T-helper 1 cell treated with Interleukin-12 subunit alpha and Interleukin-12 subunit beta and Interleukin-4 antibody, amounts not matched to agents 30 μg/mL and 1 μg/mL, for 36 hours (primary cell): ENCODE data around the gene SLC24A1.
"Not testable (repeated sequence)": the region's sequence is repeated elsewhere in the genome, so short reads cannot be mapped to it uniquely, and the experiment has no call there.

Experiments used
- H3K27ac Mint-ChIP-seq: one replicate; pipeline ENCODE4 v1.8.0; 2021; ENCODE audit warnings: mild to moderate bottlenecking, mixed read lengths
- H3K27me3 Mint-ChIP-seq: one replicate; pipeline ENCODE4 v1.8.0; 2021; ENCODE audit warnings: low read depth, mixed read lengths
- H3K36me3 Mint-ChIP-seq: one replicate; pipeline ENCODE4 v1.8.0; 2021; ENCODE audit warnings: low read depth, mixed read lengths
- H3K4me1 Mint-ChIP-seq: one replicate; pipeline ENCODE4 v1.8.0; 2021; ENCODE audit warnings: low read depth, mixed read lengths
- H3K4me3 Mint-ChIP-seq: one replicate; pipeline ENCODE4 v1.8.0; 2021; ENCODE audit warnings: mild to moderate bottlenecking, moderate library complexity, mixed read lengths
- H3K9me3 Mint-ChIP-seq: one replicate; pipeline ENCODE4 v1.8.0; 2021; ENCODE audit warnings: mixed read lengths

SLC24A1 gene

DNA sequence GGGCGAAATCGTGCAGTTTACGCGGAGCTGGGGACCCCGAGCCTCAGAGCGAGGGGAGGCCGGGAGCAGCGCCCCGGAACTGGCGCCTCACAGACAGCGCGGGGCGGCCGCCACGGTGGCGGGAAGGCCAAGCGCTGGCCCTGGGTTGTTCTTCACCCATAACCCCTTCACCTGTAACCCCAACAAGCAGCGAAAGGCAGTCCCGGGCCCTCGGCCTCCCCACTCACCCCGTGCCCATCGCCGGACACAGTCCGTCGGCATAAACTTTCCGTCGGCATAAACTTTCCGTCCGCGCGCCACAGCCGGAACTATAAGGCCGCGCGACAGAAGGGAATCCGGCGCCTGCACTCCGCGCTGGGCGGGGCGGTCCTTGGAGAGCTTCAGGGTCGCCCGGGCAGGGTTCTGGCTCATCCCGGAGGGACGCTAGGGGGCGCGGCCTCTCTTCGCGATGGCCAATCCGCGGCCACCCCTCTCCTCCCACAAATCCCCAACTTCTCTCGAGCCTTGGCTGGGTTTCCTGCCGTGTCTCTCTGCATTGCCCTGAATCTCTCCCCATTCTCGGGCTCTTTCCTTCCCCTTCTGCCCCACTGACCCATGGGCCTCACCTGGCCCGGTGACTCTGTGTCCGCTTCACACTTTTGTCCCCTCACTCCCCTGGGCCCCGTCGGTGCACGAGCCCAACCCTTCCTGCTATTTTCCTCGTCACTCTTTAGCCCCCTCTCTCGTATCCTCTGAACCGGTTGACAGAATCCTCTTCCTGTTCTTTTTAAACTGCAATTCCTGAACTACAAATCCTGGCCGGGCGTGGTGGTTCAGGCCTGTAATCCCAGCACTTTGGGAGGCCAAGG, 10.6 kb upstream of the SLC24A1 start, which contains the start of gene INTS14:
Gene INTS14 (minus strand): TSS at position 261 of the 848 bp plus-strand sequence. CDS start 3,751 bp downstream, outside the sequence.
- peak within 1 kb of the TSS; percentile 89 for H3K27ac Mint-ChIP-seq
- H3K9me3 Mint-ChIP-seq, result no peaks in the 10 kb centered on the region
- peak within 1 kb of the TSS; percentile 93 for H3K4me3 Mint-ChIP-seq
- no peaks in the 10 kb centered on the region for H3K36me3 Mint-ChIP-seq
- peaks cover 17% of the 10 kb centered on the region for H3K4me1 Mint-ChIP-seq
- H3K27me3 Mint-ChIP-seq, result no peaks in the 10 kb centered on the region

DNA sequence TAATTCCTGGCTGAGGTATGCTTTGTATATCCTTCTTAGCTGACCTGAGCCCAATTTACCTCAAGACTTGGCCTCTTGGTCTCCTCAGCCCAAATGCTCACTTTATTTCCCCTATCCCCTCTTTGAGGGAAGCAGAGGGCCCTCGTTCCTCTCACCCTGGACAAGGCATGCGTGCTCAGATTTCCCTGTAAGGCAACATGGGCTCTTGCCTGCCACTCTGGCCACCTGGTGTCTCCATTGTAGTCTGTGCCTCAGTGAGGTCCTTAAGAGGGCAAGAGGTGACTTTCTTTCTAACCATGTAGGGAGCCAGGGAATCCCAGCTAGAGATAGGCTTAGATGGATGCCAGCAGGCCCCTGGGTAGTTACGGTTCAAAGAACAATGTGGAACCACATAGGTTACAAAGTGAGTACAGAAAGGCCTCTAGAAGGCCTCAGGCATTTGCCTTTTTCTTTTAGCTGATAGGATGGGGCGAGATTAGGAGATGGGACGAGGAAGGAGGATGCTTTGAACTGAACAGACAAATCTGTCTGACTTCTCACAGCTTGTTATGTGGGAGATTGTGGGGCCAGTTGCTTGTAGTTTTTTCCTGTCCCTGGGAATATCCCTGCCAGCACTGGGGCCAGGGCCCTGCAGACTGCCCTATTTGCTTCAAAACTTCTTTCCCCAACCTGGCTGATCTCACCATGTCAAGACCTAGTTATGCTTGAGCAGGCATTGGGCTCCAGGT, 9.7 kb upstream of the SLC24A1 start:
- Mint-ChIP-seq H3K36me3 (no peaks in the 10 kb centered on the region), H3K9me3 (no peaks in the 10 kb centered on the region), H3K27me3 (no peaks in the 10 kb centered on the region), H3K4me3 (peak overlapping the region; percentile 93), H3K27ac (peak overlapping the region; percentile 89), H3K4me1 (peaks cover 17% of the 10 kb centered on the region)

DNA sequence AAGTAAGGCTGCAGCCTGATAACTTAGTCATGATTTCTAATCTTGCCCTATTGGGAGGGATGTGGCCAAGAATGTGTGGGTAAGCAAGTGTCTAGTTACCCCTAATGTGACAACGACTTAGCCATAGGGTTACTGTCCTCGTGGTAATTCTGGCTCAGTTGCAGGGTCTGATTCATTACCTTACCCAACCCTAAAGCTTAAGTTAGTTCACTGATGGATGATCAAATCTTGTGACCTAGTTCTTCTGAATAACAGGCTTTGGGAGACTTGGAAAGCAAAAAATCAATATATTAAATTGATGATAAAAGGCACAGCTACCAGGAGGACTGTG, 9.2 kb upstream of the SLC24A1 start:
- Mint-ChIP-seq H3K27ac (no peak overlapping the region), H3K36me3 (no peaks in the 10 kb centered on the region), H3K27me3 (no peaks in the 10 kb centered on the region), H3K9me3 (no peaks in the 10 kb centered on the region), H3K4me1 (peaks cover 17% of the 10 kb centered on the region), H3K4me3 (peak overlapping the region; percentile 93)

DNA sequence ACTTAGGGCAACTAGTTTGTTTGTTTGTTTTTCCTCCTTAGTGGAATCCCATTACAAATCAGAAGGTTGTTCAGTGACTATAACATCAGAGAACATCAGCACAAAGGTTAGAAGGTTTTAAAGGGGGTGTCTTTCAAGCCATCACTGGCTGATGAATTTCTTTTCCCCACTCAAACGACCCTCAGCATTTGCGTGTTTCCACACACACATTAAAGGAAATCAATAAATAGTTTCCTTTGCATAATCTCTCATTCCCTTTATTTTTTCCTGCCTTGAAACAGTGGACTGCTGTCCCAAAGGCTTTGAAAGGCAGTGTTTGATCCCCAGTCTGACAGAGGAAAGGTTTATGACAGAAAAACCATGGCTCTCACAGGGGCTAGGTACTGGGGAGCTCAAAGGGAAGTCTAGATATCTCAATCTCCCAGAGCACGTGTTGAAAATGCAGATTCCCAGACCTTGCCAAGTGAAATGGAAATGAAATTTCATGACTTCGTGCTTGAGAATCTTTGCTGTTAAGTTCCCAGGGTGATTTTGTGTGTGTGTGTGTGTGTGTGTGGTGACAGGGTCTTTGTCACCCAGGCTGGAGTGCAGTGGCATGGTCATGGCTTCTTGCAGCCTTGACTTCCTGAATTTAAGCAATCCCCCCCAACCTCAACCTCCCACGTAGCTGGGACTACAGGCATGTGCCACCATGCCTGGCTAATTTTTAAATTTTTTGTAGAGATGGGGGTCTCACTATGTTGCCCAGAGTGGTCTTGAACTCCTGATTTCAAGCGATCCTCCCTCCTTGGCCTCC, 8.6 kb upstream of the SLC24A1 start:
- no peak overlapping the region for H3K27ac Mint-ChIP-seq
- H3K27me3 Mint-ChIP-seq, result no peaks in the 10 kb centered on the region
- no peaks in the 10 kb centered on the region for H3K9me3 Mint-ChIP-seq
- H3K4me1 Mint-ChIP-seq, result peaks cover 17% of the 10 kb centered on the region
- no peak overlapping the region for H3K4me3 Mint-ChIP-seq
- H3K36me3 Mint-ChIP-seq, result no peaks in the 10 kb centered on the region

DNA sequence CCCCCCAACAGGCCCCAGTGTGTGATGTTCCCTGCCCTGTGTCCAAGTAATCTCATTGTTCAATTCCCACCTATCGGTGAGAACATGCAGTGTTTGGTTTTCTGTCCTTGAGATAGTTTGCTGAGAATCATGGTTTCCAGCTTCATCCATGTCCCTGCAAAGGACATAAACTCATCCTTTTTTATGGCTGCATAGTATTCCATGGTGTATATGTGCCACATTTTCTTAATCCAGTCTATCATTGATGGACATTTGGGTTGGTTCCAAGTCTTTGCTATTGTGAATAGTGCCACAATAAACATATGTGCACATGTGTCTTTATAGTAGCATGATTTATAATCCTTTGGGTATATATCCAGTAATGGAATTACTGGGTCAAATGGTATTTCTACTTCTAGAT, 5.9 kb upstream of the SLC24A1 start:
- not testable (repeated sequence) for H3K36me3 Mint-ChIP-seq, H3K27ac Mint-ChIP-seq, H3K4me1 Mint-ChIP-seq, H3K4me3 Mint-ChIP-seq, H3K27me3 Mint-ChIP-seq, H3K9me3 Mint-ChIP-seq

DNA sequence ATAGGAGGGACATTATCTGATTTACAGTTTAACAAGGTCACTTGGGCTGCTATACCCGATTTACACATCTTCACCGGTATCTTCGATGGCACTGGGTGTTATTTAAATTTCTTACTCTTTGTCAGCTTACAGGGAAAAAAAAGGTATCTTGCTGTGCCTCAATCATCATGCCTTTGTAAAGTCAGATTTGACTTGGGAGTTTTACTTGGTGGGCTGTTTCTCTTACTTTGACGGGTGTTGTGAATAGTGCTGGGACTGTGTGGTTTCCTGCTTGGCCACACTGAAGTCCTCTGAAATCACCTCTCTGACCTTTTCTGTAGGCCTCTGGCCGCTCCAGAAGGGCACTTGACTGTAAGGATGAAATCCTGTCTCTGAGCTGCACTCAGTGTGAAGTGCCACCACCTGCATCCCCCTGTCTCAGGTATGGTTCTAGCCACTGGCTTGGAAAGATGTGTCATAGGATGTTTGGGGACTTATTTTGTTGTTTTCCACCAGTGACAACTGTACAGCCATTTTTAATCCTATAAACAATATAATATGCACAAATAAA, 3.1 kb upstream of the SLC24A1 start:
- Mint-ChIP-seq H3K27me3 (no peaks in the 10 kb centered on the region), H3K4me1 (peaks cover 1% of the 10 kb centered on the region), H3K4me3 (no peak overlapping the region)

DNA sequence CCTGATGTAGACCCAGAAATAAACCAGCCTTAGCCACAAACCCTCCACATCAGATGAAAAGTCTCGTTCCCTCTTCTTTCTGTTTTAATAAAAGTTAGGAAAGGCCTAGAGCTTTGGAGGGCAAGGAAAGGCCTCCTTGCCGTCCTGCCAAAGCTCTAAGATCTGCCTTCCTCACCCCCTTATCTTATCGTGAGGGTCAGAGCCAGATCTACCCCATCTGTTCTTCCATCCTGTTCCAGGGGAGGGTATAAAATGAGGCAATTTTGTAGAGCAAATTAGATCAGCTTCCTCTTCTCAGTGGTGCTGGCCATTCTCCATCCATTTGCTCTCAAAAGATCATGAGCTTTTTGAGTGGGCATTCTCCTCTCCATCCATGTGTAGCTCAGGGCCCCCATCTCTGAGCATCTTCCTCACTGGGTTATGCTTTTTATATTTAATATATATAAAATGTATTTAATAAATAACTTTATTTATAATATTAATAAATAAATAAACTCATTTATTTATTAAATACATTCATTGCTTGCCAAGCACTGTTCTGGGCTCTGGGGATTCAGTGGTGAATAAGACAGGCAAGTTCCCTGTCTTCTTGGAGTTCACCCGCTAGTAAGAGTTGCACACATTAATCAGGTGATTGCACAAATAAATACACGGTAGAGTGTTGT, 2.0 kb upstream of the SLC24A1 start:
- Mint-ChIP-seq H3K27ac (no peak overlapping the region), H3K4me1 (no peaks in the 10 kb centered on the region), H3K27me3 (no peaks in the 10 kb centered on the region), H3K36me3 (peaks cover 3% of the 10 kb centered on the region), H3K4me3 (no peak overlapping the region), H3K9me3 (no peaks in the 10 kb centered on the region)

More for the DNA sequence above, 3.1 kb upstream of the SLC24A1 start:
- no peaks in the 10 kb centered on the region for H3K9me3 Mint-ChIP-seq
- H3K27ac Mint-ChIP-seq, result no peak overlapping the region
- H3K36me3 Mint-ChIP-seq, result no peaks in the 10 kb centered on the region

DNA sequence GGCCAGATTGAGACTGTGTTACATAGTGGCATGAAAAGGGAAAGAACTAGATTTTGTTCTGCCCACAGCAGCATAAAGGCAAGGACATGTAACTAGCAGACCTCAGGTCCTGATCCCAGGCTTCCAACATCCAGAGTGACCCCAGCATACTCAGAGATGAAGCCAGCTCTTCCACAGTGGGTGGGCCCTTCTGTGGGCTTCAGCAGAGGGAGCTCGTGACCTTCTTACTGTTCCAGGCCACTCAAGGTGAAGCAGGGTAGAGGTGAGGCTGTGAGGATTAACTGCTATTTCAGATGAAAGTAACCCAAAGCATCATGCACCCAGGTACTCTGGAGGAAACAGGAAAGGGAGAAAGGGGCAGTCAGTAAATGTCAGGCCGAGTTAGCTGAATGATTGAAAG, 905 bp upstream of the SLC24A1 start:
- Mint-ChIP-seq H3K4me3 (no peak overlapping the region), H3K9me3 (no peaks in the 10 kb centered on the region), H3K4me1 (no peaks in the 10 kb centered on the region), H3K27ac (no peak overlapping the region), H3K27me3 (no peaks in the 10 kb centered on the region), H3K36me3 (peaks cover 3% of the 10 kb centered on the region)

DNA sequence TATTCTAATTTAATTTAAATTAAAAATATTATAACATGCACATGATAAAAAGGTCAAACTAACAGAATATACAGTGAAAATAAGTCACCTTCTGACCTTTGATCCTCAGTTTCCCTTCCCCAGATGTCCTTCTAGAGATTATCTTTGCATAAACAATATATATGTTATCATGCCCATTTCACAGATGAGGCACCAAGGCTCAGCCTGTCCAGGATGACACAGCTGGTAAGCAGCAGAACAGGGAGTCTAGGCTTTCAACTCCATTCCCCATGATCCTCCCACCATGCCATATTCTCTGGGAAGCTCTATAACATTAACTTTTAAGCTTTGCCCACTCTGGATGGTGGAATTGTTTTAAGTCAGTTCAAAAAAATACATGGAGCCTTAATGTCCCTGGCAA, 1.4 kb downstream of the SLC24A1 start:
- no peaks in the 10 kb centered on the region for H3K4me1 Mint-ChIP-seq
- H3K9me3 Mint-ChIP-seq, result no peaks in the 10 kb centered on the region
- H3K27ac Mint-ChIP-seq, result no peak overlapping the region
- peaks cover 3% of the 10 kb centered on the region for H3K36me3 Mint-ChIP-seq
- H3K27me3 Mint-ChIP-seq, result no peaks in the 10 kb centered on the region
- H3K4me3 Mint-ChIP-seq, result no peak overlapping the region

DNA sequence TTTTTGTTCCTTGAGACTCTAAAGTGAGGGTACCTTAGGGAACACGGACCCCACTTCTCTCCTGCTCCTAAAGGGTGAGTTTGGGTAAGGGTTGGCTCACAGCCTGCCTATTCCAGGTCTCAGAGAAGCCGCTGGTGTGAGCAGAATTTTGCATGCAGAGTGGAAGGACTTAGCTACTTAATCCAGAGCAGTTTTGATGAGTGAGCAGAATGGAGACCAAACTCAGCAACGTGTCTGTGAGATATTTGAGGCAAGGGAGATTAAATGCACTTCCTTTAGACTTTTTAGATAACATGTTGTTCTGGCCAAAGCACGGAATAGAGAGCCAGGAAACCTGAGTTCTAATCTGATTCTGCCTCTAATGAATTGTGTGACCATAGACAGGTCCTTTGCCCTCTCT, 5.1 kb downstream of the SLC24A1 start:
- Mint-ChIP-seq H3K27me3 (no peaks in the 10 kb centered on the region), H3K4me3 (no peak overlapping the region), H3K36me3 (peaks cover 3% of the 10 kb centered on the region), H3K27ac (no peak overlapping the region), H3K9me3 (no peaks in the 10 kb centered on the region), H3K4me1 (peaks cover 10% of the 10 kb centered on the region)

DNA sequence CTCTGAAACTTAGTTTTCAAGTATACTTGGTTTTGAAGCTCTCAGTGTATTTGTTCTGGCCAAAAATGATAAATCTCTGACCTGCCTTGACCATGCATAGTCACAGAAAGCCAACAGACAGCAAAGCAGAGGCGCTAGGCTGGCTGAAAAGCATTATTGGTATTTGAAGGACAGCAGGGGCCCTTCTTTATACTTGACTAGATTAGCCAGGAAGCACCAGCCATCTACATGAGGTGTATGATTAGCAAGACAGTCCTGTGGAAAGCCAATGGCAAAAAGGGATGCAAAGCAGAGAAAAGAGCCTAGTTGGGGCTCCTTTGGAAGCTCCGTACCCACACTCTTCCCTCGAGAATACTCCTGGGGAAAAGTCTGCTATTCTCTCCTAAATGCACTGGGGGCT, 7.8 kb downstream of the SLC24A1 start:
- no peaks in the 10 kb centered on the region for H3K27me3 Mint-ChIP-seq
- H3K27ac Mint-ChIP-seq, result no peak overlapping the region
- H3K9me3 Mint-ChIP-seq, result no peaks in the 10 kb centered on the region
- H3K4me3 Mint-ChIP-seq, result no peak overlapping the region
- H3K36me3 Mint-ChIP-seq, result no peaks in the 10 kb centered on the region
- H3K4me1 Mint-ChIP-seq, result peaks cover 10% of the 10 kb centered on the region

DNA sequence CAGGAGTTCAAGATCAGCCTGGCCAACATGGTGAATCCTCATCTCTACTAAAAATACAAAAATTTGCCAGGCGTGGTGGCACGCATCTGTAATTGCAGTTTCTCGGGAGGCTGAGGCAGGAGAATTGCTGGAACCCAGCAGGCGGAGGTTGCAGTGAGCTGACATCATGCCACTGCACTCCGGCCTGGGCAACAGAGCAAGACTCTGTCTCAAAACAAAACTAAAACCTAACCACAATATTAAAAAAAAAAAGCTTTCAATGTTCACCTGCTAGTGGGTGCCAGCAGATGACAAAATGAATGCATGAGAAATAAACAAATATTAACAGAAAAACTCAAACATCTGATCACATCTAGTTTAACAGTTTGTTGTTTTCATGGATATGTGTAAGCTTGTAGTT, 9.0 kb downstream of the SLC24A1 start:
- no peaks in the 10 kb centered on the region for H3K27me3 Mint-ChIP-seq
- no peaks in the 10 kb centered on the region for H3K9me3 Mint-ChIP-seq
- no peak overlapping the region for H3K4me3 Mint-ChIP-seq
- no peak overlapping the region for H3K27ac Mint-ChIP-seq
- no peaks in the 10 kb centered on the region for H3K36me3 Mint-ChIP-seq
- H3K4me1 Mint-ChIP-seq, result peaks cover 10% of the 10 kb centered on the region

DNA sequence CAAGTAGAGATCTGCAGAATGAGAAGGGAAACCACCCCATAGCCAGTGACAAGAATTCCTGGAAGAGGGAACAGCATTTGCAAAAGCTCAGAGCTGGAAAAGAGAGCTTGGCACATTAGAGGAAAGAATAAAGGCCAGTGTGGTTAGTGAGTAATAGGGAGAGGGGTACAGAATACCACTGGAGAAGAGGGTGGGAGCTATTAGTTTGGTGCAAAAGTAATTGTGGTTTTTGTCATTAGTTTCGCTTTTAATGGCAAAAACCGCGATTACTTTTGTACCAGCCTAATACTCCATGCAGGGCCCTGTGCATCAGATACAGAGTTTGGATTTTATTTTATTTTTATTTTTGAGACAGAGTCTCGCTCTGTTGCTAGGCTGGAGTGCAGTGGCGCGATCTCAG, 9.8 kb downstream of the SLC24A1 start:
- no peaks in the 10 kb centered on the region for H3K9me3 Mint-ChIP-seq
- no peak overlapping the region for H3K27ac Mint-ChIP-seq
- no peaks in the 10 kb centered on the region for H3K27me3 Mint-ChIP-seq
- H3K4me3 Mint-ChIP-seq, result no peak overlapping the region
- H3K4me1 Mint-ChIP-seq, result peaks cover 10% of the 10 kb centered on the region
- no peaks in the 10 kb centered on the region for H3K36me3 Mint-ChIP-seq

DNA sequence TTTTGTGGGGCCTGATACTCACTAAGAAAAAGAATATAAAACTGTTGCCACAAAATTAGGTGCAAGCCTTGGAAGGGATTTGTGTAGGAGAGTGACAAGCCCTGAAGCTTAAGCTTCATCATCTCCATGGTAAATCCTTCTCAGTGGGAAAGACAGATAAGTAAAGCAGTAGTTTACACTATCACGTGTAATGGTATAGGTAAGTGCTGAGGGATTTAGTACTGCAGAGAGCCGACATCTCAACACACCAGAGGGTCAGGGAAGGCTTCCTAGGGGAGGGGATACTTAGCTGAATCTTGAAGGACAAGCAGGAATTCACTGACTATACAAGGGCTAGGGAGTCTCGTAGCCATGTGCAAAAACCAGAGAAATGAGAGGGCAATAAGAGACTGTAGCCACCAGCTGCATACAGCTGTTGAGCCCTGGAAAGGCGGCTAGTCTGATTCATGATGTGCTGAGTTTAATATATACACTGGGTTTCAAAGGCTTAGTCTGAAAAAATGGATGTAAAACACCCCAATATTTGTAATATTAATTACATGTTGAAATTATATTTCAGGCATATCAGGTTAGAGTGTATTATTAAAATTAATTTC, 11.1 kb downstream of the SLC24A1 start:
- Mint-ChIP-seq H3K4me1 (peaks cover 10% of the 10 kb centered on the region), H3K9me3 (no peaks in the 10 kb centered on the region), H3K36me3 (no peaks in the 10 kb centered on the region), H3K27ac (no peak overlapping the region), H3K4me3 (no peak overlapping the region), H3K27me3 (no peaks in the 10 kb centered on the region)
